Activated naive CD8-positive, alpha-beta T cell treated with anti-CD3 and anti-CD28 coated beads, Interleukin-2, amount 50 U/mL, for 24 hours (primary cell): Measurements from ENCODE around the gene ABCG1.

Source experiments
- ATAC-seq: fragments of 150-1000 bp; cut with Tn5 transposase; one replicate; pipeline ENCODE4 v1.10.0; 2021
- DNase-seq: peaks from one replicate; pipeline ENCODE4 v3.0.0; 2021
- H3K27ac Mint-ChIP-seq: one replicate; pipeline ENCODE4 v1.8.0; 2021; ENCODE audit warnings: mild to moderate bottlenecking, mixed read lengths
- H3K27me3 Mint-ChIP-seq: one replicate; pipeline ENCODE4 v1.8.0; 2021; ENCODE audit warnings: mixed read lengths
- H3K36me3 Mint-ChIP-seq: one replicate; pipeline ENCODE4 v1.8.0; 2021; ENCODE audit warnings: low read depth, mixed read lengths
- H3K4me1 Mint-ChIP-seq: one replicate; pipeline ENCODE4 v1.8.0; 2021; ENCODE audit warnings: mixed read lengths
- H3K4me3 Mint-ChIP-seq: one replicate; pipeline ENCODE4 v1.8.0; 2021; ENCODE audit warnings: mild to moderate bottlenecking, moderate library complexity, mixed read lengths
- H3K9me3 Mint-ChIP-seq: one replicate; pipeline ENCODE4 v1.8.0; 2021; ENCODE audit warnings: mixed read lengths

The ABCG1 gene

DNA sequence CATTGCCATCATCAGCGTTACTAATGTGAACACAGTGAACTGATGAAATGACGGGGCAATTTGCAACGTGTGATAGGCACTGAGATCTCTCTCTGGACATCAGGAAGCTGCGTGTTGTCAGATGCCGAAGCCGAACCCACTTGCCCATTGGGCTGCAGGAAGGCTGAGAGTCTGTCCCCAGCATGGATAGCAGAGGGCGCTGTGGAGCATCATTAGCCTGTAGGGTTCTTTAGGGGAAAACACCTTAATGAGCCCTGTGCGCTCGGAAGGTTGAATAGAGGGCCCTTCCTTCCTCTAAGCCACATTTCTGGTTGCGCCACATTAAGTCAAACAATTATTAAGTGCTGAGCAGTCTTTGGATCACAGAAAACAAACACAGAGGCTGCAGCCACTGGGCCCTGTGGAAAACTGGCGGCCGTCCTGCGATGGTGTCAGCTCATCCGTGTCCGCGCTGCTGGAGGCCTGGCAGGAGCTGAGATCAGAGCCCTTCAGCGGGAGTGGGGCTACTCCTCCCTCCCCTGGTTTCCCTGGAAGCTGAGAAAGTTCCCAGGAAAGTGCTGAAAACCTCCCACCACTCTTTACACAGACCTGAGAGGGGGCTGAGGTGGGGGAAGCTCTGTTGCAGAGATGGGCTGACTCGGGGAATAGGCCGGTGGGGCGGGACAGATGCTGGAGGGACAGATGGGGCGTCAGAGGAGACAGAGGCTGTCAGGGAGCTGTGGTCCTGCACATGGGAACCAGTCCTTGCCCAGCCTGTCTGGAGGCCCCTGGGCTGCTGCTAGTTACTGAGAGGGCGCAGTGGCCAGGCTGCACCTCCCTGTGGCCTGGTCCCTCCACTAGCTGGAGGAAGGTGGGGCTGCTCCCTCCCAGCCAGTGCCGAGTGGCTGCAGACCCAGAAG is 119.1 kb downstream of the ABCG1 start:
- Mint-ChIP-seq H3K36me3 (no peaks in the 10 kb centered on the region), H3K9me3 (no peaks in the 10 kb centered on the region), H3K27ac (peak overlapping the region; percentile 54), H3K4me3 (no peak overlapping the region), H3K27me3 (peaks cover 3% of the 10 kb centered on the region), H3K4me1 (peaks cover 14% of the 10 kb centered on the region)
- DNase-seq (peak; percentile 86), ATAC-seq (peak; percentile 95)

DNA sequence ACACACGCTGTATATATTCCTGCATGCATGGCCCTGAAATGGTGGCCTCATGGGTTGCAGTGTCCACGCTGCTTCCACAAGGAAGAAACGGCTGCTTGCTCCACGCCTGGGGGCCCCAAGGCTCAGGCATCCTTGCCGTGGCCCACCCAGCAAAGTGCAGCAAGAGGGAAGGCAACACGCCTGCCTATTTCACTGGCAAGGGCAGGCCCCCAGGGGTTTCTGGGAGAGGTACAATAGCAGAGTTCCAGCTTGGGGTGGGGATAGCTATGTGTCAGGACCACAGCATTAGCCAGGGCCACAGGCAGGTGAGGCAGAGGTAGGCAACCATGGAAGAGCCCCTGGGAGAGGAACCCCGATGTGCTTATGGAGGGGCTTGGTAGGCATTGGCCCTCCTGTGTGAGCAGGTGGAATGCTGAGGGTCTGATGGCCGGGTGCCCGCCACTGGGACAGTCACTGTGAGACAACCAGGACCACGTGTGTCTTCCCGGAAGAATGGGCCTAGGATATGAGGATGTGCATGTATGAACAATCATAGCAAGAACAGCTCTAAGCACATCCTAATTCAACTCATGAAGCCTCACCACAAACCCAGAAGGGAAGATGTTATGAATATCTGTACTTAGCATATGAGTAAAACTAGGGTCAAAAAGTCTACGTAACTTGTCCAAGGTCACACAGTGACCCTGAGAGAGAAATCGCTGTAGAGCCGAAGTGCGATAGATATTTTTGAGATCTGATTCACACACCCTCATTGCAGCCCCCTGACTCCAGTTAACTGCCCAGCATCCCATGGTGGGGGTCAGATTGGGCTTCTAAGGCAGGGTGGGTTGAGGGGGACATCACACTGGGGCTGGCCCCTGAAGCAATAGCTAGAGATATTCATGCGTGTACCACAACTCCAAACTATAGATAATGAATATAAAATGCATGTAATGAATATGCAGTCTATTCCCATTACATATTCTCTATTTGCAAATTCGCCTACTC is 120.1 kb downstream of the ABCG1 start:
- H3K9me3 Mint-ChIP-seq = no peaks in the 10 kb centered on the region

DNA sequence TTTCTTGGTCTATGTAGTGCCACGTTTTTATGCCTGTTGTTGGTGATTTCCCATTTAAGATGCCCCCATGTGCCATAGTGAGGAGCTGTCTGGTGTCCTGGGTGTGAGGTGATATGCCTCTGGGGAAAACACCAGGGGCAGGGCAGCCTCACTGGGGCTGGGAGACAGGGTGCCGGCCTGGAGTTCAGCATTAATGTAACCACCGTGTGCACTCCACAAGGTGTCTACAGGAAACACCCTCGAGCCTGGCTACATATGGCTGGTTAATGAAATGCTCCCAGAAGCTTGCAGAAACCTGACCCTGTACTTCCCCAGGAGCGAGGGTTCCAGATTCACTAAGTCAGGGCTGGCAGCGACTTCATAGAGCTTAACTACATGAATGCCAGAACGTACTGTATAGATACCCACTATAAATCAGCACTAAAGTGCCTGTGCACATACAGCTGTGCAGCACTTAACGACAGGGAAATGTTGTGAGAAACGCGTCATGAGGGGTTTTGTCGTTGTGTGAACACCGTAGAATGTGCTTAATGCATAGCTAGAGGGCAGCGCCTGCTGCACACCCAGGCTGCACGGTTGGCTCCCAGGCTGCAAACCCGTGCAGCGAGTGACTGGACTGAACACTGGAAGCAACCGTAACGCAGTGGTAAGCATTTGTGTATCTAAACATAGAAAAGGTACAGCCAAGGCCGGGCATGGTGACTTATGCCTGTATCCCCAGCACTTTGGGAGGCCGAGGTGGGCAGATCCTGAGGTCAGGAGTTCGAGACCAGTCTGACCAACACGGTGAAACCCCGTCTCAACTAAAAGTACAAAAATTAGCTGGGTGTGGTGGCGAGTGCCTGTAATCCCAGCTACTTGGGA is 121.5 kb downstream of the ABCG1 start:
- ATAC-seq (no peak), DNase-seq (no peak)
- H3K4me1 Mint-ChIP-seq = peaks cover 14% of the 10 kb centered on the region
- H3K36me3 Mint-ChIP-seq = no peaks in the 10 kb centered on the region
- H3K9me3 Mint-ChIP-seq = no peaks in the 10 kb centered on the region
- no peak overlapping the region for H3K4me3 Mint-ChIP-seq
- H3K27ac Mint-ChIP-seq = no peak overlapping the region
- no peaks in the 10 kb centered on the region for H3K27me3 Mint-ChIP-seq

More for the DNA sequence above, 120.1 kb downstream of the ABCG1 start:
- Mint-ChIP-seq H3K4me3 (no peak overlapping the region), H3K27ac (no peak overlapping the region), H3K4me1 (peaks cover 14% of the 10 kb centered on the region), H3K27me3 (no peaks in the 10 kb centered on the region), H3K36me3 (no peaks in the 10 kb centered on the region)
- no peak for ATAC-seq
- no peak for DNase-seq

DNA sequence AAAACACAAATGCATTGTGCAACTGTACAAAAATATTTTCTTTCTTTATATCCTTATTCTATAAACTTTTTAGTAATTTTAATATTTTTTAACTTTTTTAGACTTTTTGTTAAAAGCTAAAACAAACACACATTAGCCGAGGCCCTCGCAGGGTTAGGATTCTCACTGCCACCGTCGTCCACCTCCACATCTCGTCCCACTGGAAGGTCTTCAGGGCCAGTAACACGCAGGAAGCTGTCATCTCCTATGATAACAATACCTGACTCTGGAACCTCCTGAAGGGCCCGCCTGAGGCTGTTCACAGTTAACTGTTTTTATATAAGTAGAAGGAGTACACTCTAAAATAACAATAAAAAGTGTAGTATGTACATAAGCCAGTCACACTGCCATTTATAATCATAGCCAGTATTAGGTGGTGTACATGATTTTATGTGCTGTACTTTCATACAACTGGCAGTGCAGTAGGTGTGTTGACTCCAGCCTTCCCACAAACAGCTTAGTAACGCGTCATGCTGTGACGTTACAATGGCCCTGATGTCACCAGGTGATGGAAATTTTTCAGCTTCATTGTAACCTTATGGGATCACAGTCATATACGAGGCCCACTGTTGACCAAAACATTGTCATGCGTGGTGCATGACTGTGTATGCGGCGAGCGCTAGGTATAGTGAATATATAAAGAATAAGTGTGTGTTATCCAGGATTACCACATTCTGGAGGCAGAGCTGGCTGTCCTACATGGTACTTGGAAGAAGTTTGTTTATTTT is 123.0 kb downstream of the ABCG1 start:
- Mint-ChIP-seq H3K27me3 (no peaks in the 10 kb centered on the region), H3K4me1 (peaks cover 14% of the 10 kb centered on the region), H3K4me3 (no peak overlapping the region), H3K27ac (no peak overlapping the region), H3K36me3 (no peaks in the 10 kb centered on the region), H3K9me3 (no peaks in the 10 kb centered on the region)
- no peak for ATAC-seq
- no peak for DNase-seq

DNA sequence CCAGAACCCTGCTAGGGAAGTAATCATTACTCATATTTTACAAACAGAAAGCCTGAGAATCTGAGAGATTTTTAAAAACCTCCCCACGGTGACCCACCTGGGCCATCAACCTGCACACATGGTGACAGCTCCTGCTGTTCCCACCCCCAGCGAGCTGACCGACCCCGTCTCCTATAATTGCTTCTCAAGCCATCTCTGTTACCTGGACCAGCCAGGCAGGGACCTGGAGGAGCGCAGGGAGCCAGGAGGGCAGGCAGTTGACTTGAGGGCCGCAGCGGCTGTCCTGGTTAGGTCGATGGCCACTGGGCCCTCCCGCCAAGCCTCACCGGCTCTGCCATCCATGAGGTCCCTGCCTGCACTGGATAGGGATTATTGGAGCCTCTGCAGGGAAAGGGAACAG is 124.2 kb downstream of the ABCG1 start:
- no peak overlapping the region for H3K27ac Mint-ChIP-seq
- no peak overlapping the region for H3K4me3 Mint-ChIP-seq
- no peaks in the 10 kb centered on the region for H3K36me3 Mint-ChIP-seq
- H3K27me3 Mint-ChIP-seq = no peaks in the 10 kb centered on the region
- H3K9me3 Mint-ChIP-seq = no peaks in the 10 kb centered on the region
- DNase-seq (no peak), ATAC-seq (no peak)
- peaks cover 5% of the 10 kb centered on the region for H3K4me1 Mint-ChIP-seq

DNA sequence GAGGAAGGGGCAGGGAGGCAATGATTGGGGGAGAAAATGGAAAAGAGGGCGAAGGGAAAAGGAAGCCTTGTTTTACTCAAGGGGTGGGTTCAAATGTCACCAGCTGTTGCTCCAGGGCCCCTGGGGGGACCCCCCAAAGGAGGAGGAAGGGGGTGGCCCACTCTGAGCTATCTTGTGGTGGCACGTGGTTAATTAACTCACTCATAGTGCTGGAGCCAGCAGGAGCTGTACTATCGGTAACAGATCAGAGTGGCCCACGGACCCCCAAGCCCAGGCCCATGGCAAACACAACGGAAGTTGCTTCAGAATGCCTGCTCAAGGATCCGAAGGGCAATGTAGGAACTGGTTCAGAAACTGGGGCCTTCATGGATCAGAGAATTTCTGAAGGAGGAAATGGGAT is 124.6 kb downstream of the ABCG1 start:
- Mint-ChIP-seq H3K4me3 (no peak overlapping the region), H3K36me3 (no peaks in the 10 kb centered on the region), H3K9me3 (no peaks in the 10 kb centered on the region), H3K4me1 (peaks cover 1% of the 10 kb centered on the region), H3K27ac (no peak overlapping the region), H3K27me3 (no peaks in the 10 kb centered on the region)
- no peak for ATAC-seq
- DNase-seq = no peak

DNA sequence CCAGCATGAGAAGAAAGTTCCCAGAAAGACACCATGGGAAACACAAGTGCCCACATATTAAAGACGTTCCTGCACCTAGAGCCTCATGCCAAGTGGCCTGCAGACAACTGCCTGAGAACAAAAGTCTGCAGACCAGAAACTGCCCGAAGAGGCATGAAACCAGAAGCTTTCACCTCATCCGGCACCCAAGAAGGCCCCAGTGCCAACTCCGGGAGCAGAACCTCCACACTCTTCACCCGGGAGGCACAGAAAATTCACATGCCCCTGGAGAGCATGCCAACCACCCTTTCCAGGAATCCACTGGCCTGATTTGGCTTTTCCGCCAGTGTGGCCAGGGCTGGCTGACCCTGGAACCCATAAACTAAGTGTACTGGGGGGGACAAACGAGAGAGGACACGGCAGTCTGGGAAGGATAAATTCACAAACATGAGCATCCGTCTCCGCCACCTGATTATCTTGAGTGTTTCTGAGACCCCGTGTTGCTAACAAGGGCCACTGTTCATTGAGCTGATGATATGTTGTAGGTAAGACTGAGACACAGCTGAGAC is 125.1 kb downstream of the ABCG1 start:
- H3K27ac Mint-ChIP-seq = no peak overlapping the region
- H3K36me3 Mint-ChIP-seq = no peaks in the 10 kb centered on the region

DNA sequence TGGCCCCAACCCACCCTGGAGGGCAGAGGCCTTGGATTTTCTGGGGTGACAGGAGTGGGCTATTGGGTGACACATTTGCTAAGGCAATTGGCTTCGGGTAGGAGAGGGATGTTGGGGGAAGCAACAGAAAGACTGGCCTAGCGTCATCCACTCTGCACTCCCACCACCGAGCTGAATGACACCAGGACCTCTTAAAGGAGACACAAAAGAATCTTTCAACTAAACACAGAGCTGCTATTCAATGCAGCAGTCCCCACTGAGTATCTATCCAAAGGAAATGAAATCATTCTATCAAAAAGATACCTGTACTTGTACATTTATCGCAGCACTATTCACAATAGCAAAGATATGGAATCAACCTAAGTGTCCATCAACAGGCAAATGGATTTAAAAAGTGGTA is 125.7 kb downstream of the ABCG1 start:
- no peak for DNase-seq
- Mint-ChIP-seq H3K36me3 (no peaks in the 10 kb centered on the region), H3K4me3 (no peak overlapping the region), H3K4me1 (no peaks in the 10 kb centered on the region), H3K27ac (no peak overlapping the region), H3K9me3 (no peaks in the 10 kb centered on the region), H3K27me3 (no peaks in the 10 kb centered on the region)
- ATAC-seq = no peak

More for the DNA sequence above, 125.1 kb downstream of the ABCG1 start:
- ATAC-seq = no peak
- Mint-ChIP-seq H3K4me3 (no peak overlapping the region), H3K27me3 (no peaks in the 10 kb centered on the region), H3K4me1 (no peaks in the 10 kb centered on the region), H3K9me3 (no peaks in the 10 kb centered on the region)
- no peak for DNase-seq

DNA sequence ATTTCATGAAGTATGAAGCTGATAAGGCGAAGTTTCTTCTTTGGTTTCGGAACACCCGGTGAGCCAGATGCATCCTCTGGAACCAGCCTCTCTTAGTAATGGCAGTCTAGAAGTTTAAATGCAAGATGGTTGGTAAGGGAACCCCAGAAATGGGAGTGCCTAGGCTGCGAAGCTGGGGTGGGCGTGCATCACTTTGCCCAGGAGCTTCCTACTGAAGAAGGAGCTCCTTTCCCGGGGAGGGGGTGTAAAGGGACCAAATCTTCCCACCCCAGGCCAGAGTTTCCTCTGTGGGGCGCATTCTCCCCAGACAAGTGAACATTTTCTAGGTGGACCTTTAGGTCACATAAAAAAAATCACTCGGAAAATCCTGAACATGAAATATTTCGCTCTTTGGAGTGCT is 127.5 kb downstream of the ABCG1 start:
- no peaks in the 10 kb centered on the region for H3K27me3 Mint-ChIP-seq
- no peaks in the 10 kb centered on the region for H3K4me1 Mint-ChIP-seq
- ATAC-seq (no peak), DNase-seq (no peak)
- H3K4me3 Mint-ChIP-seq = no peak overlapping the region
- no peaks in the 10 kb centered on the region for H3K9me3 Mint-ChIP-seq
- no peaks in the 10 kb centered on the region for H3K36me3 Mint-ChIP-seq
- H3K27ac Mint-ChIP-seq = no peak overlapping the region
